NB4 (cell line): ENCODE results near the gene ORM1.

ENCODE experiments used
- DNase-seq: peaks from one replicate; pipeline ENCODE4 v3.0.0; 2010; ENCODE audit warnings: low read depth
- H3K4me3 ChIP-seq: one replicate; pipeline ENCODE4 v1.5.1; 2011; ENCODE audit warnings: mild to moderate bottlenecking, low read depth, low read length, moderate library complexity
- MYC ChIP-seq: IDR thresholded peaks from 2 replicates; pipeline ENCODE4 v1.6.1; 2011; ENCODE audit warnings: low read depth, low read length
- POLR2A ChIP-seq: IDR thresholded peaks from 2 replicates; pipeline ENCODE4 v1.6.1; 2011; ENCODE audit warnings: mild to moderate bottlenecking; ENCODE audit not compliant: insufficient read length; ENCODE audit errors: extremely low read depth
- TF ChIP-seq, protein P1 (sequence below): IDR thresholded peaks from 2 replicates; pipeline ENCODE4 v1.6.1; 2011; ENCODE audit warnings: low read depth, low read length
- TF ChIP-seq, protein P2 (sequence below): IDR thresholded peaks from one replicate; pipeline ENCODE4 v1.5.1; 2012; ENCODE audit warnings: low read depth, low read length

Gene ORM1

DNA sequence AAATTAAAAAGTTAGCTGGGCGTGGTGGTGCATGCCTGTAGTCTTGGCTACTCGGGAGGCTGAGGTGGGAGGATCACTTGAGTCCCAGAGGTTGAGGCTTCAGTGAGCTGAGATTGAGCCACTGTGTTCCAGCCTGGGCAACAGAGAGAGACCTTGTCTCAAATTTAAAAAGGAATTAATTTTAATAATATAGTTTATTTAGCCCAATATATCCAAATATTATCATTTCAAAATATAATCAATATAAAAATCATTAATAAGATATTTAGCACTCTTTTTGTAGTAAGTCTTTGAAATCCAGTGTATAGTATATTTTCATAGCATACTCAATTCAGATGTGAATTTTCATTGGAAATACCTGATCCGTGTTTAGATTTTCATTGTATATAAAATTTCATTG lies 43.2 kb upstream of the ORM1 start:
- TF ChIP-seq MYC = no peak
- no peak for TF ChIP-seq POLR2A
- TF ChIP-seq, protein P1, sequence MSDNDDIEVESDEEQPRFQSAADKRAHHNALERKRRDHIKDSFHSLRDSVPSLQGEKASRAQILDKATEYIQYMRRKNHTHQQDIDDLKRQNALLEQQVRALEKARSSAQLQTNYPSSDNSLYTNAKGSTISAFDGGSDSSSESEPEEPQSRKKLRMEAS = no peak
- TF ChIP-seq, protein P2, sequence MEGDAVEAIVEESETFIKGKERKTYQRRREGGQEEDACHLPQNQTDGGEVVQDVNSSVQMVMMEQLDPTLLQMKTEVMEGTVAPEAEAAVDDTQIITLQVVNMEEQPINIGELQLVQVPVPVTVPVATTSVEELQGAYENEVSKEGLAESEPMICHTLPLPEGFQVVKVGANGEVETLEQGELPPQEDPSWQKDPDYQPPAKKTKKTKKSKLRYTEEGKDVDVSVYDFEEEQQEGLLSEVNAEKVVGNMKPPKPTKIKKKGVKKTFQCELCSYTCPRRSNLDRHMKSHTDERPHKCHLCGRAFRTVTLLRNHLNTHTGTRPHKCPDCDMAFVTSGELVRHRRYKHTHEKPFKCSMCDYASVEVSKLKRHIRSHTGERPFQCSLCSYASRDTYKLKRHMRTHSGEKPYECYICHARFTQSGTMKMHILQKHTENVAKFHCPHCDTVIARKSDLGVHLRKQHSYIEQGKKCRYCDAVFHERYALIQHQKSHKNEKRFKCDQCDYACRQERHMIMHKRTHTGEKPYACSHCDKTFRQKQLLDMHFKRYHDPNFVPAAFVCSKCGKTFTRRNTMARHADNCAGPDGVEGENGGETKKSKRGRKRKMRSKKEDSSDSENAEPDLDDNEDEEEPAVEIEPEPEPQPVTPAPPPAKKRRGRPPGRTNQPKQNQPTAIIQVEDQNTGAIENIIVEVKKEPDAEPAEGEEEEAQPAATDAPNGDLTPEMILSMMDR = no peak
- DNase-seq = no peak
- H3K4me3 ChIP-seq = no peak overlapping the region

DNA sequence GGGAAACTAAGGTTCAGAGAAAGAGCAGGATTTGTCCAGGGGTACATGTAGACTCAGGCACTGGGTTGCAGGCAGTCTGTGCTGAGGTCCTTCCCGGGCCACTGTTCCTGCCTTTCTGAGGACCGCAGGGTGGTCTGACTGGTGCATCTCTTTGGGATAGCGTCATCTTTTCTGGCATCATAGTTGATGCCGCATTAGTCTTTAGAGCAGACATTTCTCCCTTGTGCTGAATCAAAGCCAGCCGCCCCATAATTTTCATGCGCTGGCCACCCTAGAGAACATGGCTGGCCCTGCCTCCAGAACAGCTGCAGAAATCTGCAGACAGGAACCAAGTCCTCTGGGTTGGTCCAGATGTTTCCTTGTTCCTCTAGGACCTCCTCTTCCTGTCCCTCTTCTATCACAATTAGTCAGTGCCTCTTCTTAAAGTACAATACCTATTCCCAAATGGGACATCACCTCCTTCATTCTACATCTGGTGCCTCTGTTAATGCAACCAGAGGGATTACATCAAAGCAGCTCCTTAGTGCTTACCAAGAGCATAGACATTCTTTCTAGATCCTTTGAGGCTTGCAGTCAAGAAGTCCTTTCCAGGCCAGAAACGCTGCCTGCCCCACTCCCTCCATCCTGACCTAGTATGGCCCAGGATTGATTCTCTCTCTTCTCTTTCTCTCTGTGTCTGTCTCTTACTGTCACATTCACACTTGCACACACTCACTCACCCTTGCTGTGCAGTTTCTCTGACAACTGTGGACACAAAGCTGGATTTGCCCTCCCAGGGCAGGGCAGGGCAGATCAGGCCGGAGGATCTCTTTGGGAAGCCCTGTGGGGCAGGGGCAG lies 42.0 kb upstream of the ORM1 start:
- DNase-seq = no peak
- no peak overlapping the region for H3K4me3 ChIP-seq
- TF ChIP-seq, protein P2 = no peak
- TF ChIP-seq MYC = no peak
- no peak for TF ChIP-seq POLR2A
- TF ChIP-seq, protein P1 = no peak

DNA sequence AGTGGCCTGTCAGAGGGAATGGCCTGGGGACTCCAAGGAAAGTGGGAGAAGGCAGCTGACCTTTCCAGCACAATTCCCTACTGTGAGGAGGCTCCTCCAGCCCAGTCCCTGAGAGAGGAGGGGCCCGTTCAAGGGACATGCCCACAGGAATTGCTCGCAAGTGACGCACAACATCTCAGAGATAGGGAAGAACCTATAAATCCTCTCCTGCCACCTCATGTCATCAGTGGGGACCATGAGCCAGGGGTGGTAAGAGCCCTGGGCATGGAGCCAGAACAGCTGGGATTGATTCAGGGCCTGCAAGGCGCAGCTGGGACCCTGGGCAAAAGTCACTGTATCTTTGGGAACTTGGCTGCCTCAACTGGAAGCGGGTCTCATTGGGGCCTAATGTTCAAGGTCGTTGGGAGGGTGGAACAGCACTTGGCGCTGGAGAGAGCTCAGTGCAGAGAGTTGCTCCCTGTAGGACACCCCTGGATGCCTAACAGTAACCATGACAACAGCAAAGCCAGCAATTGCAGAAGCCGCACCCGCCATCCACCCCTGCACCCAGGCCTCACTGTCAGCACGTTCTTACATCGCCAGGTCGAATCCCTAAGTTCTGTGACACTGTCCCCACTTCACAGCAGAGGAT lies 41.3 kb upstream of the ORM1 start:
- DNase-seq = no peak
- TF ChIP-seq POLR2A = no peak
- TF ChIP-seq, protein P1 = no peak
- TF ChIP-seq MYC = no peak
- TF ChIP-seq, protein P2 = no peak

DNA sequence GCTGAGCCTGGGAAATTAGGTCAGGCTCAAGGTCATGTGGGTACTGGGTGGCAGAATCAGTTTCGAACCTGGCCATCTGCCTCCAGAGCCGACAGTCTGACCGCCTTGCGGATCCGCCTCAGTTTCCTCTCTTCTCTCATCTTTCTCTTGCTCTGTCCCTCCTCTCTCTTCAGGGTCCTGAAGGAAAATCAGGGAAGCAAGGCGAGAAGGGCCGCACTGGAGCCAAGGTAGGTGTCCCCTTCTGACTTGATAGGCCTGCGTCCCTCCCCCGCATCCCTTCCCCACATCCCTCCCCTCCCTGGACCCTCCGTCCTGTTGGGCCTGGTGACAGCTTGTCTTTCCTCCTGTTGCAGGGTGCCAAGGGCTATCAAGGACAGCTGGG lies 40.8 kb upstream of the ORM1 start:
- TF ChIP-seq MYC = no peak
- TF ChIP-seq, protein P1 = no peak
- TF ChIP-seq, protein P2 = no peak
- TF ChIP-seq POLR2A = no peak
- H3K4me3 ChIP-seq = no peak overlapping the region
- no peak for DNase-seq

More for the DNA sequence above, 41.3 kb upstream of the ORM1 start:
- H3K4me3 ChIP-seq = no peak overlapping the region

DNA sequence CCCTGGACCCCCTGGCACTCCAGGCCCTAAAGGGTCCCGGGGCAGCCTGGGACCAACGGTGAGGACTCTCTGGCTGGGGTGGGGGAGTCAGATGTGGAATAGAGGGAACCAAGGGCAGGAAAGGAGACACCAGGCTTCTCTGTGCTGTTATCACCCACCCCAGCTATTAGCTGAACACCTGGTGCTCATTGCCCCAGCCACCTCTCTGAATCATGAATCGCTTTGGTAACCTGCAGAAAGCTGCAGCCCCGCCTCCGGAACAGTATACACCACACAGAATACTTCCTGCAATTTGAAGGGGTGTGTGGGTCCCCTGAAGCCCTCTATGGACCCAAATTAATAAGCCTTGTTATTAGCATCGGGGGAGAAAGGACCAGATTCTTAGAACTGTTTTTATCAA lies 40.4 kb upstream of the ORM1 start:
- no peak overlapping the region for H3K4me3 ChIP-seq
- DNase-seq = no peak
- TF ChIP-seq POLR2A (no peak), MYC (no peak)
- TF ChIP-seq, protein P2 = no peak
- TF ChIP-seq, protein P1 = no peak
